GM18507 (cell line): ENCODE data around the gene USP22.
"Not testable (repeated sequence)": the region's sequence is repeated elsewhere in the genome, so short reads cannot be mapped to it uniquely, and the experiment has no call there.

Source experiments
- DNase-seq: peaks from one replicate; pipeline ENCODE4 v3.0.0; 2011; ENCODE audit warnings: low read depth; ENCODE audit not compliant: insufficient read length; ENCODE audit errors: extremely low spot score
- FAIRE-seq: peaks from 2 replicates; lab custom pipeline; 2011; peaks lifted over from hg19 to GRCh38; lab: Jason Lieb, UNC

The USP22 gene

DNA sequence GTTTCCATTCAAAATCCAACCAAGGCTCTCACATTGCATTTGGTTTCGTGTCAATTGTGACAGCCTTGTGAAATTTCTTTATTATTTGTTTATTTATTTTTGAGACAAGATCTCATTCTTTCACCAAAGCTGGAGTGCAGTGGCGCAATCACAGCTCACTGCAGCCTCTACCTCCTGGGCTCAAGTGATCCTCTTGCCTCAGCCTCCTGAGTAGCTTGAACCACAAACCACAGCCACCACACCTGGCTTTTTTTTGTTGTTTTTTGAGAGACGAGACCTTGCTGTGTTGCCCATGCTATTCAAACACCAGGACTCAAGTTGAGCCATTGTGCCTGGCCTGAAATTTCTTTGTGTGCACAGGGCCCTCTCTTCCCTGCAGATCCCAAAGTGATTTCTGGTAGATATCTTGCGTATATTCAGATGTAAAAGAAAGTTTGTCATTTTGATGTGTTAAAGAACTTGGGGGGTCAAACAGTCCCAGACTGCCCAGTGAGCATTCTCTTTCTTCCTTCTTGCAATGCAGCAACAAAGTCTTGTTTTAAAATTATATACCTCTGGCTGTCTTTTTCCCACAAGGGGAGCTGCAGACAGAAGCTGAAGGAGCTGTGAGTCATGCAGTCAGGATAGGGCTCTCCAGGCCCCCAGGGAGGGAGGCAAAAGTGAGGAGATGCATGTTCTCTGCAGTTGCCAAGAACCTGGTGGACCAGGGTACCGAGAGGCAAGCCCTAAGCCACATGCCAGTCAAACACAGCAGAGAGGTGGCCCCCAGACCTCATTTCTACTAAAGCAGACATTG is 15.5 kb upstream of the USP22 start:
- DNase-seq (no peak), FAIRE-seq (no peak)

DNA sequence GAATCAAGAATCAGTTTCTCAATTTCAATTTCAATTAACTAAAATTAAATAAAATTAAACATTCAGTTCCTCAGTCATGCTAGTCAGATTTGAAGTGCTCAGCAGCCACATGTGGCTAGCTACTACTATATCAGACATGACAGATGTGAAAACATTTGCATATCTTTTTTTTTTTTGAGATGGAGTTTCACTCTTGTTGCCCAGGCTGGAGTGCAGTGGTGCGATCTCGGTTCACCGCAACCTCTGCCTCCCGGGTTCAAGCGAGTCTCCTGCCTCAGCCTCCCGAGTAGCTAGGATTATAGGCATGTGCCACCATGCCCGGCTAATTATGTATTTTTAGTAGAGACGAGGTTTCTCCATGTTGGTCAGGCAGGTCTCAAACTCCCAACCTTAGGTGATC is 10.2 kb upstream of the USP22 start:
- DNase-seq: not testable (repeated sequence)
- peak; percentile 76 for FAIRE-seq

DNA sequence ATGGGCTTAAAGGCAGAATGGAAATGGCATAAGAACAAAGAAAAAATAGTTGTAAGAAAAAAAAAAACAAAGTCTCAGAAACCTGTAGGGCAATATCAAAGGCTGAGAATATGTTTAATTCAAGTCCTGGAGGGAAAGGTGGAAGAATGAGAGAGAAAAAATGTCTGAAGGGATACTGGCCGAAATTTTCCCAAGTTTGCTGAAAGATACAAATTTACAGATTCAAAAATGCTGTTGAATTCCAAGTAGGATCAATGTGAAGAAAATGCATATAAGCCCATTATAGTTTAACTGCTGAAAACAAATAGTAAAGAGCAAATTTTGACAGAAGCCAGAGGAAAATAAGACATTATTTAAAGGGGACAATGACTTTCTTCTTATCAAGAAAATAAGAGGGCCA is 6.6 kb upstream of the USP22 start:
- no peak for FAIRE-seq

DNA sequence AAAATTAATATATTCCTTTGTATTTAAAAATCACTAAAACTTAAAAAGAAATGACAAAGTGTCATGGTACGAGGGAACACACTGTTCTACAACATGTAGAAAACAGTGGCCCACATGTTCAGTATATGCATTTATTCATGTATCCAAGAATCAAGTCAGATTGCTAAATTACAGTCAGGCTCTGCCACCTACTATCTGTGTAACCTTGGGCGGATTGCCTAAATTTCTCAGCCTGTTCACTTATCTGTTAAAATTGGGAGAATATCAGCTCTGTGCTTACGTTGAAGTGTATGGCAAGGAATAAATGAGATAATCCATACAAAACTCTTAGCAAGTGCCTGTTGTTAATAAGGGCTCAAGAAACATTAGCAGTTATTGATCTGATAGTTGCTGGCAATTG is 3.4 kb upstream of the USP22 start:
- DNase-seq: no peak
- FAIRE-seq: no peak

More for the DNA sequence above, 6.6 kb upstream of the USP22 start:
- no peak for DNase-seq

DNA sequence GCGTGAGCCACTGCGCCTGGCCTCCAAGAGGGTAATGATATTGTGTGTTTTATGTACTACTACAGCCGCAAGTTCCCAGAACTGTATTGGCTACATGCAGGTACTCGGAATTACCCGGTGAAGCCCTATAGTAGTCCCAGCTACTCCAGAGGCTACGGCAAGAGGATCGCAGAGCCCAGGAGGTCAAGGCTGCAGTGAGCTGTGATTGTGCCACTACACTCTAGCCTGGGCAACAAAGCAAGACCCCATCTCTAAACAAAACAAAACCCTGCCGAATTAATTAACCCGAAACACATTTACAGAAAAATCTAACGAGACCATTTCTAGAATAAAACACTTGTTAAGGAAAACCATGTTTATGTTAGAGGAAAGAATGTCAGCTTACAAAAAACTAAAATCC is 2.2 kb upstream of the USP22 start:
- DNase-seq (no peak), FAIRE-seq (no peak)

DNA sequence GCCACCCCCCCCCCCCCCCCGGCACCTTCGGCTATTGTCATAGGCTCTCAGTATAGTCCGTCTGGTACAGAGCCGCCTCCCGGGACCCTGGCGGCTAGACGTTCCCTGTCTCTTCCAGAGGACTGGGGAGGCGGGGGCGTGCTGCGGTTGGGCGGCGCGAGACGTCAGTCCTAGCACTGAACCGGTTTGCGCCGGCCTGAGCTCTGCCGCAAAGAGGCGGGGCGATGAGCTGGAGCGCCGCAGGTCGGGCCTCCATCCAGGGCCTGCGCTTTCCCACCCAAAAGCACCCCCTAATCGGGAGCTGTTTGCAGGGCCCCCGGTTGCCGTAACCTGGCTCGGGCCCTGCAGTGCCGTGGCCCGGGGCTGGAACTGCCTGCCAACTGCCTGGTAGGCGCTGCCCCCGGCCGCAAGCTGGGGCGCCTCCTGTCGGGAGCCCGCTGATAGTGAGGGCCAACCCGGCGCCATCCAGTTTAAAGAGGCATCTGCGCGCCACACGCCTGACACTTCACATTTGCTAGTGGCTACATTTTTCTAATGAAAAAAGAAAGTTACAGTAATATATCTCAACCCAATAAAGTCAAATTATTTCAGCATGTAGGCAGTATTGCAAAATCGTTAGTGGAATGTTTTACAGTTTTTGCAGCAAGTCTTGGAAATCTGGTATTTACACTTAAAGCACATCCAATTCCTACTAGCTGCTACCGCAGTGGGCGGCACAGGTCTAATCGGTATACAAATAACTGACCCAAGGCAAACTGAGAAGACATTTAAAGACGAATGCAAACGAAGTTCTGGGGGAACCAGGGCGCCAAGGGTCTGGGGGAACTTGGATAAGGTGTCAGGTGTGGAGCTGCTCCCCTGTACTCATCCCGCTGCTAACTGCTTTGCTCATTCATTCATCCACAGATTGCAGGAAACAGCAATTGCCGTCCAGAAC is 753 bp upstream of the USP22 start:
- no peak for DNase-seq
- peak; percentile 95 for FAIRE-seq

- peak; percentile 33 for DNase-seq
- peak; percentile 77 for FAIRE-seq
These were observed 912 bp downstream of the USP22 start for GRCh38 chr17:21041741-21042457.

GRCh38 chr17:21039839-21040575 is 2.8 kb downstream of the USP22 start:
- peak; percentile 45 for FAIRE-seq

DNA sequence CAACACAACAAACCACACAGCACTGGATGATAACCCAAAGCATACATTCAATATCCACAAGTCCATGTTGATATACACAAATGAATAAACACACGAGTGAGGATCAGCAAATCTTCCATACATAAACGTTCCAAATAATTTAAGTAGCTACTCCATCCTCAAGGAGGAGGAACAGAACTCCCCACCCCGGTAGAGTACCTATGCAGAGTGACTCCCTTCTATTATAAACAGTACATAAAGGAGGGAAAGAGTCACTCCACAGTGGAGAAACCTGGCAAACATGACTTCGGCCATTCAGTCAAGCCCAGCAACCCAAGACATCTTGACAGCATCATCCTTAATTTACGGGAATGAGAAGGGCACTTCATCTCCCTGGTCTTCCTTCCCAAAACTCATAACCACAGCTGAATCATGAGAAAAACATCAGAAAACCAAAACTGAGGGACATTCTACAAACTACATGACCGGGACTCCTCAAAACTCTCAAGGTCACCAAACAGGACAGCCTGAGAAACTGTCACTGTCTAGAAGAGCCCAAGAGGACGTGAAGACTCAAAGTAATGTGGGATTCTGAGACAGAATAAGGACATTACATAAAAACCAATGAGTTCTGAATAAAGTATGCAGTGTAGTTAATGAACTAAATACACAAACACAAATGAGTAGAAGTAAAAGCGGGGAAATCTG is 5.6 kb downstream of the USP22 start:
- DNase-seq: no peak
- FAIRE-seq: no peak

More at GRCh38 chr17:21039839-21040575, 2.8 kb downstream of the USP22 start:
- no peak for DNase-seq

- FAIRE-seq (peak; percentile 41), DNase-seq (no peak)
These were observed 6.4 kb downstream of the USP22 start for GRCh38 chr17:21036361-21036881.

- DNase-seq (no peak), FAIRE-seq (no peak)
These were observed 7.4 kb downstream of the USP22 start for GRCh38 chr17:21035406-21035805.

DNA sequence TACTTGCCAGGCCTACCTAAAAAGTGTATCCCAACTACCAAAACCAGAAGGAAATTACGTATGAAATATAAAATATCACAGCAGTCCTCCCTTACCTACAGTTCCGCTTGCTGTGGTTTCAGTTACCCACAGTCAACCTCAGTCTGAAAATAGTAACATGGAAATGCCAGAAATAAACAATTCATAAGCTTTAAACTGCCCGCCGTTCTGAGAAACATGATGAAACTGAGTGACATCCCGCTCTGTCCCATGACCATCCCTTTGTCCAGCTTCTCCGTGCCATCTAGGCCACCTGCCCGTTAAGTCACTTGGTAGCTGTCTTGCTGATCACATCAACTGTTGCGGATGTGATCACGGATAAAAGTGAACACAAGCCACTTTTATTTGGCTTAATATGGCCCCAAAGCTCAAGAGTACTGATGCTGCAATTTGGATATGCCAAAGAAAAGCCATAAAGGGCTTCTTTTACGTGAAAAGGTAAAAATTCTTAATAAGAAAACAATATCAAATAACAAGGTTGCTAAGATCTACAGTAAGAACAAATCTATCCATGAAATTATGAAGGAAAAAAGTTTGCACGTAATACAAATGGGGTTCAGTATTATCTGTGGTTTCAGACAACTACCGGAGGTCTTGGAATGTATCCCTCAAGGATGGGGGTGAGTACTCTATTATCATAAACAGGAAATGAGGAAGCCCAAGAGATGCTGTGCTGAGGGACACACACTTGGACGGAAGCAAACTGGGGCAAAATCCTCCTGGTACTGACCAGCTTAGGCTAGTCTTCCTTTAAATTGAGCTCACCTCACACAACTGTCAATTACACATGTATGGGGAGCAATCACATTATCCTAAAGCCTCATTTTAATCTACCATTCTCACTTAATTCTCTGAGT is 8.2 kb downstream of the USP22 start:
- no peak for DNase-seq

DNA sequence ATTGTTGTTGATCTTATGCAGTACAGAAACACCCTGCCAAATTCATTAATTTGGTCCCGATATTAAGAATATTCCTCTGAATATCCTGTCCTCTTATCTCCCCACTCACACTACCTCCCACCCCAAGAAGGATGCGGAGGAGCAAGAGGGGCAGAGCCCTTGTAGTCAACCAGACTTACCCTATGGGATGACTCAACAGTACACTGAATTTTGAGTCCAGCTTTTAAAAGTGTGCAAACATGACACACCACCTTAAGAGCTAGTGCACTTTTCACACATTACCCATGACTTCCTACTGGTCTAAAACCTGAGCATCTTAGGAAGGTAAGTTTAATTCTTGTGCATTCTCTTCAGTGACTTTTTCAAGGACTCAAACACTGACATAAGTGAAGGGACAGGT is 9.5 kb downstream of the USP22 start:
- no peak for FAIRE-seq
- DNase-seq: no peak

More for the DNA sequence above, 8.2 kb downstream of the USP22 start:
- peak; percentile 85 for FAIRE-seq

- DNase-seq: no peak
- no peak for FAIRE-seq
These were observed 10.9 kb downstream of the USP22 start for GRCh38 chr17:21031756-21032396.

- DNase-seq: no peak
- no peak for FAIRE-seq
These were observed 12.4 kb downstream of the USP22 start for GRCh38 chr17:21030375-21030774.

DNA sequence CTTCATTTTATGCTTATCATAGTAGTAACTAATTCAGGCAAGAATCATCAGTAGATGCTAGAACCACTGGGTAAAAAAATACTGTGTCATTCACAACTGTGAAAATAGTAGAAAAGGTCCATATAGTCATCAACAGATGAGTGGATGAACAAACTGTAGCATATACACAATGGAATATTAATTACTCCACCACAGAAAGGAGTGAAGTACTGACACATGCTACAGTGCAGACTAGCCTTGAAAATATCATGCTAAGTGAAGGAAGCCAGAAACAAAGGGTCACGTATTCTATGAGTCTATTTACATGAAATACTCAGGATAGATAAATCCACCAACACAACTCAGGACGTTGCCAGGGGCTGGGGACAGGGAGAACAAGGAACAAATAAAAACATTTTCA is 13.3 kb downstream of the USP22 start:
- FAIRE-seq: no peak
- no peak for DNase-seq

DNA sequence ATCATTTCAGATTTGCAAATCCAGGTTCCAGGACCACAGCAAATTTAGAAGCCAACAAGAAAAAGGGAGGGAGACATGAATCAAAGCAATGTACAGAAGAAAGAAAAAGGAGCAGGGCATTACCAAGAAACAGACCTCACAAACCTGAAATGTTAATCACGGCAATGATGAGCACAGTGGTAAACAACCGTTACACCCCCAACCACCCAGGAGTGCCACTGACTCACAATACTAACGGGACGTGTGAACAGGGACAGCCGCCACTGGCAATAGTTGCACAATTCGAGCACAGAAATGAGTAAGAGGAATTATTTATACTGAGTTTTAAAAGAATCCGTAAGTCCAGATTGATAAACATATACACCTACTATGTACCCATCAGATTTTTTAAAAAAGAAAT is 13.8 kb downstream of the USP22 start:
- FAIRE-seq (no peak), DNase-seq (no peak)
